Measurements from ENCODE around the gene MAN1C1.

MAN1C1 gene

GRCh38 chr1:25607123-25607522 is 9.5 kb upstream of the MAN1C1 start:
- no peak overlapping the region for H3K27ac ChIP-seq
- TF ChIP-seq, protein P1, sequence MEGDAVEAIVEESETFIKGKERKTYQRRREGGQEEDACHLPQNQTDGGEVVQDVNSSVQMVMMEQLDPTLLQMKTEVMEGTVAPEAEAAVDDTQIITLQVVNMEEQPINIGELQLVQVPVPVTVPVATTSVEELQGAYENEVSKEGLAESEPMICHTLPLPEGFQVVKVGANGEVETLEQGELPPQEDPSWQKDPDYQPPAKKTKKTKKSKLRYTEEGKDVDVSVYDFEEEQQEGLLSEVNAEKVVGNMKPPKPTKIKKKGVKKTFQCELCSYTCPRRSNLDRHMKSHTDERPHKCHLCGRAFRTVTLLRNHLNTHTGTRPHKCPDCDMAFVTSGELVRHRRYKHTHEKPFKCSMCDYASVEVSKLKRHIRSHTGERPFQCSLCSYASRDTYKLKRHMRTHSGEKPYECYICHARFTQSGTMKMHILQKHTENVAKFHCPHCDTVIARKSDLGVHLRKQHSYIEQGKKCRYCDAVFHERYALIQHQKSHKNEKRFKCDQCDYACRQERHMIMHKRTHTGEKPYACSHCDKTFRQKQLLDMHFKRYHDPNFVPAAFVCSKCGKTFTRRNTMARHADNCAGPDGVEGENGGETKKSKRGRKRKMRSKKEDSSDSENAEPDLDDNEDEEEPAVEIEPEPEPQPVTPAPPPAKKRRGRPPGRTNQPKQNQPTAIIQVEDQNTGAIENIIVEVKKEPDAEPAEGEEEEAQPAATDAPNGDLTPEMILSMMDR (conservative IDR thresholded peaks at IDR 0.05) = no peak
- TF ChIP-seq ZFX (IDR thresholded peaks at IDR 0.05) = no peak

DNA sequence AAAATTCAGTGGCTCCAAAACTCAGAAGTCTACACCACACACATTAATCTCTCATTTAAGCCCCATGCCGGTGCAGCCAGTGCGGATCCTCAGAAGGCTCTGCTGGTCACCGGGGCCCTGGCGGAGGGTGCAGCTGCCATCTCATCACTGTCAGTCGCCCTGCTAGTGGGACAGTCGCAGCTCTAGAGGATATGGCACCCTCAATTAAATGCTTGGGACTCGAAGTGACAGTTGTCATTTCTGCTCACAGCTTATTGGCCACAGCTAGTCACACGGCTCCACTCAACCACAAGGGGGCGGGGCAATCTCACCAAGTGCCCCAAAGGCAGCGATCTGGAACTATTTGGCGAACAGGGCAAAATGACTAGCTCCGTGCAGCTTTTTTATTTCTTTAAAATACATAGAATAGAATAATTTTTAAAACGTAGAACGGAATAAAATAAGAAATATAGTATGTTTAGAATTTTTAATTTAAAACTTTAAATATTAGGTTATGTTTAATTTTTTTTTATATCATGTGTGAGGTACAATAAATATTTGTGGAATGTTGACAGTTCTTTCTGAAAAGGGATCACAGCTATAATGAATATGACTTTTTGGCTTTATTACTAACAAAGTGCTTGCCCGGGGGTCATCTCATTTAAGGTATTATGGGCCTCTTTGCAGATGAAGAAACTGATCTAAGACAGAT is 8.0 kb upstream of the MAN1C1 start:
- H3K27ac ChIP-seq = no peak overlapping the region
- TF ChIP-seq ZFX (IDR thresholded peaks at IDR 0.05) = no peak
- TF ChIP-seq, protein P1 (conservative IDR thresholded peaks at IDR 0.05) = peak; percentile 45

- H3K27ac ChIP-seq = no peak overlapping the region
- TF ChIP-seq, protein P1 (conservative IDR thresholded peaks at IDR 0.05) = no peak
- no peak for TF ChIP-seq ZFX (IDR thresholded peaks at IDR 0.05)
Observed at GRCh38 chr1:25609921-25610320, 6.7 kb upstream of the MAN1C1 start.

DNA sequence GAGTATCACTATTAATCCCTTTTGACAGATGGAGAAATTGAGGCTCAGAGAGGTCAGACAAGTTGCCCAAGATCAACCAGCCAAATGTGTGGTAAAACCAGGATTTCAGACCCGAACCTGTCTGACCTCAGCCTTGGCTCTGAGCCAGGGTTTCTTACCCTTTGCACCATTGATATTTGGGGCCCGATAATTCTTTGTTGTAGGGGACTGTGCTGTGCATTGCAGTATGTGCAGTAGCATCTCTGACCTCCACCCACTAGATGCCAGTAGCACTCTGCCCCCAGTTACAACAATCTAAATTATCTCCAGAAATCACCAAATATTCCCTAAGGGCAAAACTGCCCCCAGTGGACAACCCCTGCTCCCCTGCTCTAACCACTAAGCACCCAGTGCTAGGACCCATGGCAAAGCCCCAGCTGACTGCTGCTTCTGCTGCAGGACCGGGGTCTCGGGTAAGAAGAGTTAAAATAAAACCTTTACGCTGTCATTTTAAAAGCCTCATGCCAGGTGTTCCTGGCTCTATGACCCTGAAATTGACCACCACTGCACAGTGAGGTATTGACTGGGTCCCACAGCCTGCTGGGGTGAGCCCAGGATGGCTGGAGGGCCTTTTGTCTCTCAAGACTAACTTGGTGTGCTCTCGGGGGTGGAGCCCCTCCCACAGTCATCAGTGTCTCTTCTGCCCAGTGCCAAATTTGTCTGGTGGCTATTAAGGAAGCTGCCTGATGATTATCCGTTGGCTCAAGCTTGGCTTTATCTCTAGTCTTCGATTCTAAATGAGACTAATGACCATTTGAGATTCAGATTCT is 5.6 kb upstream of the MAN1C1 start:
- no peak overlapping the region for H3K27ac ChIP-seq

GRCh38 chr1:25611843-25612242 is 4.7 kb upstream of the MAN1C1 start:
- H3K27ac ChIP-seq = no peak overlapping the region
- TF ChIP-seq ZFX (IDR thresholded peaks at IDR 0.05) = no peak
- TF ChIP-seq, protein P1 (conservative IDR thresholded peaks at IDR 0.05) = no peak

More for the DNA sequence above, 5.6 kb upstream of the MAN1C1 start:
- no peak for TF ChIP-seq ZFX (IDR thresholded peaks at IDR 0.05)
- TF ChIP-seq, protein P1 (conservative IDR thresholded peaks at IDR 0.05) = peak; percentile 26

DNA sequence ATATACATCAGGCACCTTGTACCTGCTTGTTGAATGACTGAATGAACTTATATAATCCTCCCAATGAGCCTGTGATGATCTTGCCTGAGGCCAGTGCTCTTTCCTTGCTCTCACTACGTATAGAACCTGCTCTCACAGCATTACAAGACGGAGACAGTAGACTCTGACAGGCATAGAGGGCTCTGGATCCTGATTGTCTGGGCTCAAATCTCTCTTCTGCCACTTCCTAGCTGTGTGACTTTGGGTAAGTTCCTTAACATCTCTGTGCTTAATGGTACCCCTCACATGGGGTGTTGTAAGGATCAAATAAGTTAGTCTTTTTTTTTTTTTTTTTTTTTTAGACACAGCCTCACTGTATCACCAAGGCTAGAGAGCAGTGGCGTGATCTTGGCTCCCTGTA is 4.2 kb upstream of the MAN1C1 start:
- no peak overlapping the region for H3K27ac ChIP-seq
- TF ChIP-seq ZFX (IDR thresholded peaks at IDR 0.05) = no peak
- TF ChIP-seq, protein P1 (conservative IDR thresholded peaks at IDR 0.05) = no peak

DNA sequence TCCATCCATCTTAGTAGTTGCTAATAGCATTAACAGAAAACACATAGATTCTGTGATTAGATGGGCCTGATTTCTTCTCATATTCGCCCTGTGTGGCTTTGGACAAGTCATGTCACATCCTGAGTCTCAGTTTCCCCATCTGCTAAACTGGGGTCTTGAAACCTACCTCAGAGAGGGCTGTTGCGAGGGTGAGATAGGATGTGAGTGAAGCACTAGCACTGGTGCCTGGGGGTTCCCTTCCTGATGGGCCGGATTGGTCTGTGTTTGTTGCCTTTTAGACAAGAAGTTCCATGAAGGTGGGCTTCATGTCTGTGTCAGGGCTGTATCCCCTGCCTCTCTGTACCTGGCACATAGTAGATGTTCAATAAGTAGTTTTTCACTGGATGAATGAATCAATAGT is 3.5 kb upstream of the MAN1C1 start:
- H3K27ac ChIP-seq = no peak overlapping the region
- TF ChIP-seq ZFX (IDR thresholded peaks at IDR 0.05) = no peak
- TF ChIP-seq, protein P1 (conservative IDR thresholded peaks at IDR 0.05) = no peak

Data from C4-2B (cell line).